KMS-11 (cell line): ENCODE measurements around the gene SPEM1.

Experiments
- H2AFZ ChIP-seq: fragments of 200-600 bp; sonication (generic); 2 replicates; pipeline ENCODE4 v1.6.1; 2016; ENCODE audit warnings: antibody characterized with exemption, mixed run types, low read depth
- H3K27ac ChIP-seq: fragments of 200-600 bp; sonication (generic); 2 replicates; pipeline ENCODE4 v1.6.1; 2016; ENCODE audit warnings: mild to moderate bottlenecking, mixed run types
- H3K27me3 ChIP-seq: fragments of 200-600 bp; sonication (generic); 2 replicates; pipeline ENCODE4 v1.6.1; 2017; ENCODE audit warnings: mild to moderate bottlenecking, low read depth, mixed run types, moderate library complexity; ENCODE audit not compliant: insufficient read depth
- H3K36me3 ChIP-seq: fragments of 200-600 bp; sonication (generic); 2 replicates; pipeline ENCODE4 v1.6.1; 2017; ENCODE audit warnings: mild to moderate bottlenecking, mixed run types; ENCODE audit not compliant: insufficient read depth
- H3K4me1 ChIP-seq: fragments of 200-600 bp; sonication (generic); 2 replicates; pipeline ENCODE4 v1.6.1; 2016; ENCODE audit warnings: mild to moderate bottlenecking, low read depth, mixed run types; ENCODE audit not compliant: poor library complexity, severe bottlenecking
- H3K4me2 ChIP-seq: fragments of 200-600 bp; sonication (generic); 2 replicates; pipeline ENCODE4 v1.7.0; 2016; ENCODE audit warnings: mild to moderate bottlenecking, mixed run types
- H3K4me3 ChIP-seq: fragments of 200-600 bp; sonication (generic); IDR thresholded peaks from 2 replicates; pipeline ENCODE4 v1.6.1; 2017; ENCODE audit warnings: low read depth, low read length, mixed read lengths; ENCODE audit not compliant: insufficient read depth
- H3K79me2 ChIP-seq: fragments of 200-600 bp; sonication (generic); 2 replicates; pipeline ENCODE4 v1.6.1; 2016; ENCODE audit warnings: low read depth, mixed run types; ENCODE audit not compliant: insufficient read depth
- H3K9ac ChIP-seq: fragments of 200-600 bp; sonication (generic); 2 replicates; pipeline ENCODE4 v1.6.1; 2016; ENCODE audit warnings: mild to moderate bottlenecking, mixed run types
- H4K20me1 ChIP-seq: fragments of 200-600 bp; sonication (generic); 2 replicates; pipeline ENCODE4 v1.6.1; 2016; ENCODE audit warnings: mild to moderate bottlenecking, mixed run types; ENCODE audit not compliant: insufficient read depth
- CTCF ChIP-seq: fragments of 200-600 bp; sonication (generic); conservative IDR thresholded peaks from 2 replicates; pipeline ENCODE4 v1.6.1; 2017; ENCODE audit warnings: low read depth, mild to moderate bottlenecking, antibody characterized with exemption, low read length, moderate library complexity, mixed read lengths

SPEM1 gene

GRCh38 chr17:7419819-7420610 is at the start of gene SPEM1:
Gene SPEM1, plus strand, starts transcription at chr17:7420324. Its CDS starts 61 bp downstream, at chr17:7420385.
- H3K36me3 ChIP-seq = no peaks in the 10 kb centered on the region
- no peaks in the 10 kb centered on the region for H3K4me1 ChIP-seq
- H3K4me2 ChIP-seq = no peak within 1 kb of the TSS
- no peak within 1 kb of the TSS for H3K27ac ChIP-seq
- no peak for TF ChIP-seq CTCF
- H3K4me3 ChIP-seq = no peak within 1 kb of the TSS
- H3K79me2 ChIP-seq = no peaks in the 10 kb centered on the region
- no peak within 1 kb of the TSS for H2AFZ ChIP-seq
- no peaks in the 10 kb centered on the region for H4K20me1 ChIP-seq
- H3K9ac ChIP-seq = no peak within 1 kb of the TSS
- H3K27me3 ChIP-seq = no peaks in the 10 kb centered on the region

GRCh38 chr17:7370853-7371252 is 49.3 kb upstream of the SPEM1 start:
- H3K27ac ChIP-seq = no peak overlapping the region
- no peak for TF ChIP-seq CTCF
- no peaks in the 10 kb centered on the region for H3K27me3 ChIP-seq
- H3K79me2 ChIP-seq = no peaks in the 10 kb centered on the region
- H3K36me3 ChIP-seq = no peaks in the 10 kb centered on the region
- no peak overlapping the region for H3K9ac ChIP-seq
- H3K4me1 ChIP-seq = no peaks in the 10 kb centered on the region
- H3K4me2 ChIP-seq = no peak overlapping the region
- H4K20me1 ChIP-seq = no peaks in the 10 kb centered on the region
- H2AFZ ChIP-seq = no peak overlapping the region
- no peak overlapping the region for H3K4me3 ChIP-seq

- H3K36me3 ChIP-seq = no peaks in the 10 kb centered on the region
These were observed 45.8 kb upstream of the SPEM1 start for GRCh38 chr17:7374353-7374752.

GRCh38 chr17:7379134-7379533 is 41.0 kb upstream of the SPEM1 start:
- no peak overlapping the region for H3K4me2 ChIP-seq
- H3K4me1 ChIP-seq = no peaks in the 10 kb centered on the region
- H4K20me1 ChIP-seq = no peaks in the 10 kb centered on the region
- H3K27me3 ChIP-seq = no peaks in the 10 kb centered on the region
- no peak overlapping the region for H2AFZ ChIP-seq
- no peak overlapping the region for H3K4me3 ChIP-seq
- H3K27ac ChIP-seq = no peak overlapping the region
- no peaks in the 10 kb centered on the region for H3K79me2 ChIP-seq
- no peak overlapping the region for H3K9ac ChIP-seq
- H3K36me3 ChIP-seq = no peaks in the 10 kb centered on the region
- TF ChIP-seq CTCF = no peak

More at GRCh38 chr17:7374353-7374752, 45.8 kb upstream of the SPEM1 start:
- Histone ChIP-seq H2AFZ (no peak overlapping the region), H3K4me1 (no peaks in the 10 kb centered on the region), H4K20me1 (no peaks in the 10 kb centered on the region), H3K27ac (no peak overlapping the region), H3K4me3 (no peak overlapping the region), H3K4me2 (no peak overlapping the region), H3K79me2 (no peaks in the 10 kb centered on the region), H3K27me3 (no peaks in the 10 kb centered on the region), H3K9ac (no peak overlapping the region)
- no peak for TF ChIP-seq CTCF
